Left kidney (tissue), 2 donors: ENCODE results near the gene HCRT. TPM values are rescaled to one million over a fixed set of nuclear protein-coding genes. Genes with fewer than 3 reads are reported as not detected.
"Not testable (repeated sequence)": the region's sequence is repeated elsewhere in the genome, so short reads cannot be mapped to it uniquely, and the experiment has no call there.

Source experiments
- DNase-seq: peaks from one replicate; pipeline ENCODE4 v3.0.0-alpha.2; 2013
- polyA plus RNA-seq: library from polyadenylated mRNA; unstranded; fragments of 120-200 nt; gene quantifications from one replicate; pipeline ENCODE4 v1.2.1, GENCODE V29; 2013; ENCODE audit not compliant: insufficient read length

The HCRT gene
- polyA plus RNA-seq, 1 donor, result not detected

DNA sequence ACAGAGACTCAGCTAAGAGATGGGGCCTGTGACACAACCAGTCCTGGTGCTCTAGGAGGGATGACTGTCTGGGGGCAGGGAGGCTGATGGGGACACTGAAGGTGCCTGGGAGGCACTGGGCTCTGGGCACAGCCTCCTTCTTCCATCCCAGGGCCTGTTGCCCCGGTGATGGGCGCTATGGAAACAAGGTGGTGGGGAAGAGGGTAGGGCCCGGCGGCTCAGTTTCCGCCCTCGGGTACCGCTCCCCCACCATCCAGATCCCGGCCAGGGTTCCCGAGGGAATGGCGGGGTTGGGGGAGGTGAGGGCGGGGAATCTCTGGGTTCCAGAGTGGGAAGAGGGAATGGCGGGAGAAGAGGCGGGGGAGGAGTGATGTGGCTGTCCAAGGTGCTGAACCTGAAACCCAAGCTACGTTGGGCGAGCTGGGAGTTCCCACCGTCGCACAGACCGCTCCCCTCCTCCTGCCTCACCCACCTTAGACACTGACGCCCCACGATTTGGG lies 5.3 kb downstream of the HCRT start:
- peak; percentile 73 for DNase-seq

DNA sequence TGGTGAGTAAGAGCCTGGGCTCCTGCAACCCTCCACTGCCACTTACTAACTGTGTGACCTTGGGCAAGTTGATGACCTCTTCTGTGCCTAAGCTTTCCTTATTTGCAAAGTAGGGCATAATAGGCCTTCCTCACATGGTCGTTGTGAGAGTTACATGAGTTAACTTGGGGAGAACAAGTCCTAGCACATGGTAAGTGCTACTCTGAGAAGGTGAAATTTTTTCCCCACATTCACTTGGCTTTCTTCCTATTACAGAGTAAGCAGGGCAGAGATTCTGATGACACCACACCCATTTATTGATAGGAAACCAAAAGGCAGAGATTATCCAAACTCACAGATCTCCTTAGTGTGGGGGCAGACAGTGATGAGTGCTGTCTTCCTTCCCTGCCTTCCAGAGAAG lies 5.9 kb downstream of the HCRT start:
- DNase-seq, result no peak

DNA sequence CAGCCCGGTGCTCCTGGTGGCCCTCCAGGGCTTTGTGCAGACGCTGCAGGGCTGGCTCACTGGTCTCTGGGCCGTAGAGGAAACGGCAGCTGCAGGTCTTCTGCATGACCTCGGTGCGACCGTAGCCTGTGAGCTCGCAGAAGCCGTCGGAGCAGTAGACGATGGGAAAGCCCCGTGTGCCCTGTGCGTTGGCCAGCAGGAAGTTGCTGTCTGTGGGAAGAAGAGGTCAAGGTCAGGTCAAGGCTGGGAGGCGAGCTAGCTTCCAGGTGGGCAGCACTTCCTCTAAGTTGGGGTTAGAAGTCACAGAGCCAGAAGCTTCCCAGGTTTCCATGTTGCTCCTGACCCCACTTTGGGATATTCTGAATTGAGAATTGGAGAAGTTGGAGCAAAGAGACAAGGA lies 6.4 kb downstream of the HCRT start:
- DNase-seq, result no peak

DNA sequence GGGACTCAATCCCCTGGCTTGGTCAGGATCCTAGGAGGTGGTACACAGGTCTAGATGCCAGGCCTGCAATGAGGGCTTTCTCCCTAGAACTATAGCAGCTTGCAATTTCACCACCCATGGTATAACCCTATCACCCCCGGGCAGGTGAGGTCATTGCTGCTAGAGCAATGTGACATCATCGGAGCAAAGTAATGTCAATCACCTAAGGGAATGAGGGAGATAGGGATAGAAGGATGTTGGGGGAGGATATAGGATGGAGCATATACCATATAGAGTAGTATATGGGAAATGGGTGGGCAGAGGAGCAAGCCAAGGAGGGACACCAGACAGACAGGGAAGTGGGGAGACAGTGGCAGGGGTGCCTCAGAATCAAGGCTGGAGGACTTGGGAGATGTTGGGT lies 7.6 kb downstream of the HCRT start:
- no peak for DNase-seq

DNA sequence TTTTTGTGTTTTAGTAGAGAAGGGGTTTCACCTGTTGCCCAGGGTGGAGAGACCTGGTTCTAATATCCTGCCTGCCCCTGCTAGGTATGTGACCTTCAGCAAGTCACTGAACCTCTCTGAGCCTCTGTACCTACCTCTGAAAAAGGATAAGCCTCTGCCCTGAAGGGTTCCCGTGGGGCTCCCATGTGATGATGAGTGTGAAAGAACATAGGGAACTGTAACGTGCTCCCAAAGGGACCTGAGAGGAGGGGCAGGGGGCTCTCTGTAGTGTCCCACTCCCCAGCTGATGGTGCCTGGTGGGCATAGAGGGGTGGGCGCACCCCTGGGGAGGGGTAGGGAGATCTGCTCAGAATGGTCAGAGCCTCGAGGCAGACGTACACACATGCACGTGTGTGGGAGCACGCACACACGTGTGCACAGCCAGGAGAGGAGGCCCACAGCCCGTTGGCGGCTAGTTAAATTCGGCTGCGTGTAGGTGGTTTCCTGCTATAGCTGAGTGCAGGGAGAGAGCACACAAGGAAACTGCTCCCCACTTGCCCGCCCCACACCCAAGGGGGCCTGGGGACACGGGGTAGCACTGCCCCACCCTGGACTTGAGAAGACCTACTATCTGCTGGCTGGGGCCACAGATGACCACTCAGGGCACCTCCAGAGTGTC lies 11.0 kb downstream of the HCRT start:
- no peak for DNase-seq

DNA sequence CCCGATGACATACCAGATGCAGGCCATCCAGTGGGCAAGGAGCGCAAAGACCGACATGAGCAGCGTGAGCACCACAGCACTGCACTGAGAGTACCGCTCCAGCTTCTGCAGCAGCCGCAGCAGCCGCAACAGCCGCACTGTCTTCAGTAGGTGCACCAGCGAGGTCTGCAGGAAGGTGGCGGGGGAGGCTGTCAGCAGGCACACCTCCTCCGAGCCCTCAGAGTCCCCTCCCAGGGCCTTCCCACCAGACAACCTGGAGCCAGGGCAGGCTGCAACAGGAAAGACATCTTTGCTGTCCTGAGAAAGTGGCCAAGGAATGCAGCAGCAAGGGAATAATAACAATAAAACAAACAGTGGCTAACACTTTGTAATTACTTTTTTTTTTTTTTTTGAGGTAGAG lies 13.4 kb downstream of the HCRT start:
- no peak for DNase-seq

DNA sequence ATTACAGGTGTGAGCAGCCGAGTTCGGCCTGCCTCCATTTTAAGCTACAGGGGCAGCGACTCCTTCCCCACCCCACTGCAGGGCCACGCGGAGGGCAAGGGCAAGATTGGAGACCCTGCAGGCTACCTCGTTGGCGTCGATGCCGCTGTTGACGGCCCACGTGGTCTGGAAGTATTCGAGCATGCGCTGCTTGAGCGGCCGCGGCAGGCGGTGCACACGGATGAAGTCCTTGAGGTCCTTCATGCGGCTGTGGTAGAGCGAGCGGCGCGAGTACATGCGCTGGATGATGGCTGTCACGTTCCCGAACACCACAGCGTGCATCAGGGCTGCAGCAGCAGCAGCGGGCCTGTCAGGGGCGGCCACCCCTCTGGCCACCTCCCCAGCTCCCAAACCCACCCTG lies 15.9 kb downstream of the HCRT start:
- DNase-seq, result no peak

DNA sequence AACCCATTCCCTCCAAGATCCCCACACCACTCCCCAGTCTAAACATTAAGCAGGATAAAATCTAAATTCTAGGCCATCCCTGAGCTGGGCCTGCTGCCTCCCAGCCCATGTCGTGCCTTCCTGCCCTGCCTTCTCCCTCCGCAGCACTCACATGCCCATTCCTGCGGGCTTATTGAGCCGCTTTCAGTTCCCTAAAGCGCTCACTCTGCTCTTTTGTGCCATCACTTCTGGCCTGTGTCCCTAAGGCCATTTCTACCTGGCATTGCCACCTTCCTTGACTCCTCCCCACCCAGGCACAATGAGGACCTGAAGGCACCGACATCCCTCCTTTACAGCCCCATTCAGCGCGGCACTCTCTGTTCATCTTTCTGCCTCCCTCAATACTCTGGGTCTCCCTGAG lies 17.4 kb downstream of the HCRT start:
- no peak for DNase-seq

DNA sequence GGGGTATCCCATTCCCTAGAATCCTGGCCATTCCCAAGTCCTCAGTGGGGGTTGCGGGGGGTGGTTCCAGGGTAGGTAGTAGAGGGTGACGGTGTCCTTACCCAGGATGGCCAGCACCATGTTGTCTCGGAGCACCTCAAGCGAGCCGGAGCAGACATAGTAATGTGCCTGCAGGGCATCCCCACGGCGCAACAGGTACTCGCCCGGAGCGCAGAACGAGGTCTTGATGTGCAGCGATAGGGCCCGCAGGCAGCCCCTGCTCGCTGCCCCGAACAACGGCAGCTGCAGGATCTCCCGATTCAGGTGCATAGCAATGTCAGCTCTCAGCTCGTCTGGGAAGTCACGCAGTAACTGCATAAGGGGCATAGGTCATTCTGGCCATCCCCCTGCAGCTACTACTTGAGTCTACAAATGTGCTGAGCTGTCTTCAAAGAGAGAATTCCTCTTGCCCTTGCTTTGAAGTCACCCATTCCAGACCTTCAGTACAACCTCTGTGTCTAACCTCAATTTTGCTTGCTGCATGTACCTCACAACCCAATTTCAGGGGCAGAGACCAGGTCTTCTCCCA lies 19.0 kb downstream of the HCRT start:
- DNase-seq, result no peak

DNA sequence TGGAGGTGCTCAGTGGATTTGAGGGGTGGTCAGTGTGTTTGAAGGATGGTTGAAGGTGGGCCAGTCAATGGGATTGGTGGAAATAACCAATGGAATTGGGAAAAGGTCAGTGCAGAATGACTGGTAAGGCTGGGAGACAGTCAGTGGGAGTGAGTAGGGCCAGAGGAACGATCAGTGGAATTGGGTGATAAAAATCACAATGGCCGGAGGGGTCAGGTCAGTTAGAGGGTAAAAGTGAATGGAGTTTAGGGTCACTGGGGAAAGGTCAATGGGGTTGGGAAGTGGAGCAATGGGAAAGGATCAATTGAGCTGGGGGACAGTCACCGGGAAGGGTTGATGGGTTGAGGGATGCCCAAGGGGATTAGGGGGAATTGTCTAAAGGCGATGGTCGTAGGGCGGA lies 19.5 kb downstream of the HCRT start:
- no peak for DNase-seq

DNA sequence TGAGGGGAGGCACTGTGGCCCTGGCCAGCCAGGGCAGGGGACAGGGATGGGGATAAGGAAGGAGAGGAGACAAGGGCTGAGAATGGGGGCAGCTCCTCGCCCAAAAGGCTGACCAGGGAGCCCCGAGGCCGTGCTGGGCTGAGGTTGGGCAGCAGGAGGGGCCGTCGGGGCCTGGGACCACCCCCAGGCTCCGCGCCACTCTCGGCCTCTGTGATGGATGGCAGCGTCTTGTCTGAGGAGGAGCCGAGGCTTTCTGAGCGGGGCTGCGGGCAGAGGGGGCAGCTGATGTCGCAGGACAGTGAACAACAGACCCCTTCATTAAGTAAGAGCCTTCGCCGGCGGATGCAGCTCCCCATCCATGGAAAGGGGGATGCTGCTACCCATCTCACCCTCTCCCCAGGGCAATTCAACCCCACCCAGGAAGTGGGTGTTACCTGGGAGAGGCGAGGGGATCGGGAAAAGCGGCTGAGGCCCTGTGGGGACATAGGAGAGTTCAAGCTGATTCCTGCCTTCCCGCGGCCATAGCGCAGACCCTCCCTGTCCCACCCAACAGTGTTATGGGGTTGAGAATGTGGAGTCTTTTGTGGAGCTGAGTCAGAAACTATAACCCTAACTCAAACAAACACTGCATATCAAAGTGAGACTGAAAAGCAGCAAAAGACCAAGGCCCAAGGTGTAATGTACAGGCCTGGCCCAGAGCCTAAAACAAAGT lies 21.4 kb downstream of the HCRT start:
- DNase-seq, result no peak

DNA sequence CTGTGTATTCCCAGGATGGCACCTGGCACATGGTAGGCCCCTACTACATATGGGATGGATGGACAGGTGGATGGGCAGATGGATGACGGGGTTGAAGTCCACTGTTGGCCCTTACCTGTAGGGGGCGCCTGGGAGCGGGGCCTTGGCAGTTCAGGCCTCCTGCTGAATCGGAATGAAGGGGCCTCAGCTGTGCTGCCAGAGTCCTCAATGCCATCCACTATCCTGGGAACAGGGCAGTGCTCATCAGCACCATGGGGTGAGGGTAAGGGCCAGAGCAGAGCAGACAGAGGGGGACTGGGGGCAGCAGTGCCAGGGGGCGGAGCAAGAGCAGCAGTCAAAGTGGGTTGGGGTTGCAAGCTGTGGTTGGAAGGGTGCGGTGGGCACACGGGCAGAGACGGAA lies 22.1 kb downstream of the HCRT start:
- DNase-seq, result no peak

DNA sequence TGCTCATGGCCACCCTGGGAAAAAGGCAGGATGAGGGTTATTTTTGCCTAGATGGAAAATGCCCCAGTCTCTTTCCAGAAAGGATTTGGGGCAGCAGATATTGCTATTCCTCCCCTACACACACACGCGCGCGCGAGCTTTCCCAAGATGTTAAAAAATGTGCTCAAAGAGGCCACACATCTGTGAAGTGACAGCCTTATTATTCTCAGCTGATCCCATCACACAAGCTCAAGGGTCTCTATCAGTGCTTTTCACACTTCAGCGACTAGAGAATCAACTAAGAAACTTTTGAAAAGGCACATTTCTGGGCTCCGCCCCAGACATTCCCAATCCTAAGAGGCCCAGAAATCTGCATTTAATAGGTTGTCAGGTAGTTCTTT lies 24.7 kb downstream of the HCRT start:
- no peak for DNase-seq

DNA sequence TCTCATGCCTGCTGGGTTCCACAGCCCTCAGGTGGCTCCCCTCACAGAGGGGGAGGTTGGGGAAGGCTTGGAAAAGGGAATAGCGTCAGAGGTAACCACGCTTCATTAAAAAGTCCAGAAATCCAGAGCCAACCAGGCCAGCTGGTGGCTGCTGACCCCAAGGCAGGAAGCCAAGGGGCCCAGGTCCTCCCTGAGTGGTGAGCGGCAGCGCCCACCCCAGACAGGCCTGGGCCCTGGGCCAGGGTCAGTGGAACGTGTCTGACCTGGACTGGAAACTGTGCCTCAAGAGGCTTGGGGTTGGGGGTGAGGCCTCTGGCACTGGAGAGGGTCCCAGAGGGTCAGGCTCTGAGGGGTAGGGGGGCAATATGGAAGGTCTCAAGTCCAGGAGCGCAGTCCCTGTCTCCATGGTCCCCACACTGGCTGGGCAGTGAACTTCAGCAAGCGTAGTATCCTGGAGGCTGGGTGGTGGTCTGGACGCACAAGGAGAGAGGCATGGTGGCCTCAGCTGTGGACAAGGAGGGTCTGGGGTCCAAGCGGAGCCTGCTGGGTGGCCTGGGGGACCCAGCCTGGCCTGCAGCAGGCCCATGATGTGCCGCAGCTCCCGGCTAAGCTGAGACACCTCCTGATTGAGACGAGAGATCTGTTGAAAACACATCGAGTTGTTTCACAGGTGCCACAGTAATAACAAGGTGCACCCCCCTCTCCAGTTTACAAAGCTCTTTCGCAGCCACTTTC lies 25.3 kb downstream of the HCRT start:
- DNase-seq, result no peak

DNA sequence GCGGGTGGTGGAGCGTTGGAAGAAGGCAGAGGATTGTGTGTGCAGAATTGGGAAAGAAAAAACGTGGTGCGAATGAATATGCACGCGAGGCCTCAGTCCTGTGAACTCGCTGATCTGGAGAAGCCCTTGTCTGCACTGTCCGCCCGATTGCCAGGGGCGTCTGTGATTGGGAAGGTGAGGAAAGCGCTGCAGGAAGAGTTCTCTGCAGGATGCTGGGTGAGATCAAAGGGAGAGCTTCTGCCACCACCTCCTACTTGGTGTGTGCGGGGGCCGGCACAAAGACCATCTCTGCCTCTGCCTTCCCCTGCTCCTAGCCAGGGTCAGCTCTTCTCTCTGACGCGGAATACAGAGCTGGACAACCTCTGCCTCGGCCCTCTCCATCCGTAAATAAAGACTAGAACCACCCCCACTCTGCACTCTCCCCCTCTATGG lies 29.6 kb downstream of the HCRT start:
- DNase-seq, result no peak

DNA sequence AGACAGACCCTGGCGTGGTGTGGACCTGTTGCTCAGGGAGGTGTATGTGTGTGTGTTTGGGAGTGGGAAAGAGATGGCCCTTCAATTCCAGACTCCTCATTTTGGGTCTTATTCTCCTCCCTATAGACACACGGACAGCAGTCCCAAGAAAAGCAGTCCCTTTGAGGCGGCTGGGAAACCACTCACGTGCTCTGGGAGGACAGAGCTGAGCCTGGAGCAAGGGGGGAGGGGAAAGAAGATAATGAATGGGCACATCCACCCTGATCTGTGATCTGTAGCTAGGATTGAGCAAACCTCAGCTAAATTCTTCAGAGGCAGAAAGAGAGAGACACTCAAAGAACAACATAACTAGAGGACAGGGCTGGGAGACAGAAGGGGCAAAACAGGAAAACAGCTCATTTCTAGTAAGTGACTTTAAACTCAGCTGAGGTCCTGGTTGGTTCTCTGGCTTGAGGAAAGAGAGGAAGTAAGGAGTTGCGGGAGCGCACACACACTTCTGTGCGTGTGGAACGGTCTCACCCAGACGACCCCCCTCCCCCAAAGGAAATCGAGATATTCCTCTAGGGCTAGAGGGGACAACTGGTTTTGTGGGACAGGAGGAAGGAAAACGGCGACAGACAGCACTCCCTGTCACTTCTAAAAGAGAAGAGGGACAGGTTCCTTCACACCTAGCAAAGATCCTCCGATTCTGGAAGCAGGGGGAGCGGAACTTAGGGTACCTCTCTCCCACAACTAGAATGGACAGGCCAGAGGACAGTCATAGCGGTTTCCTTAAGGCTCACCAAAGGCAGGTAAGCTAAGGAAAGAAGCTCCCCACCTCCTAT lies 31.1 kb downstream of the HCRT start:
- no peak for DNase-seq

DNA sequence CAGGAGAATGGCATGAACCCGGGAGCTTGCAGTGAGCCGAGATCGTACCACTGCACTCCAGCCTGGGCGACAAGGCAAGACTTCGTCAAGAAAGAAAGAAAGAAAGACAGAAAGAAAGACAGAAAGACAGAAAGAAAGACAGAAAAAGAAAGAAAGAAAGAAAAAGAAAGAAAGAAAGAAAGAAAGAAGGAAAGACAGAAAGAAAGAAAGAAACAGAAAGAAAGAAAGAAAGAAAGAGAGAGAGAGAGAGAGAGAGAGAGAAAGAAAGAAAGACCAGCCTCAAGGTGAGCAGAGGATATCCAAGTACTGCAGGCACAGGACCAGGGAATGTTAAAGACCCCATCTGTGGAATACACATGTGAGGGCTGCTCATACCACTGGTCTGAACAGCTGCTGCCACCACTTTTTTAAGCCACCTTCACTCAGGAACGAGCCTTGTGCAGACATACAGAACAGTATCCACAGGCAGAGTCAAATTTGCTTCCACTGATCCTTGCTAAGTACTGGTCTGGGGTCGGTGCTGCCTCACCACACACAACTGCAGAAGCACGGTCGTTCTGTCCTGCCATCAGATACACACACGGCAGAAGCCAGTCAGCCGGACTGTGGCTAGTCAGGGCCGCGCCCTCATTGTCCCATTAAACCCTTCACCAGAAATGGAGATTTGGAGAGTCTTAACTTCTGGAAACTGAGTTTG lies 38.2 kb downstream of the HCRT start:
- no peak for DNase-seq

DNA sequence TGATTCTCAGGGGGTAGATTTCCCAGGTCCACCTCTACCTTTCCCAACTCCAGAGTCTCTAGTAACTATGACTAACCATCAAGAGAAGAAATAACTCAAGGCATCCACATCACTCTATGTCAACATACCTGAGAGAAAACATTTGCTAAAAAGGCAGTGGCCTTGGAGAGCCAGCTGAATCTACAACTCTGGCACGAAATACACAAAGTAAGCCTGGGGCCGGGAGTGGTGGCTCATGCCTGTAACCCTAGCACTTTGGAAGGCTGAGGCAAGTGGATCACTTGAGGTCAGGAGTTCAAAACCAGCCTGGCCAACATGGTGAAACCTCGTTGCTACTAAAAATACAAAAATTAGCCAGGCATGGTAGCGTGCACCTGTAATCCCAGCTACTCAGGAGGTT lies 42.1 kb downstream of the HCRT start:
- not testable (repeated sequence) for DNase-seq

DNA sequence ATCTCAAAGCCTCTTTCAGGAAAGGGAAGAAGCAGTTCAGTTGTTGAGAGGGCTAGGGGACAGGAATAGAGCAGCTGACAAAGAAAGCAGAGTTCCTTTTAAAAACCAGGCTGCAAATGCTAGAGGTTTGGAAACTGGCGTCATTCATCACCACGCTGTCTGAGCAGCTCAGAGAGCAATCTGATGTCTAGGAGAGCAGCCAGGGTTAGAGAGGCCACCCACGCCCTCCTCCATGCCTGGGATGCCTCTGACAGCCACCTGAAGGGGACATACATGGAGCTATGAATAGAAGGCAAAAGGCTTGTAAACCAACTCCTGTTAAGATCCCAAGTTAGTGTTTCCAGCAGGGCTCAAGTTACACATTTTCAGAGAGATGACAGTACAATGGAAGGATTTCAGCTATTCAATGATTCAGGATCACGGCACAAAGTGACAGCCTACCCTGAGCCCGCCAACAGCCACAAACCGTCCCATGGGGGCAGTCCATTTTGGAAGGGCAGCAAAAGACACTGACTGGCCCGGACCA lies 42.8 kb downstream of the HCRT start:
- DNase-seq, result no peak

DNA sequence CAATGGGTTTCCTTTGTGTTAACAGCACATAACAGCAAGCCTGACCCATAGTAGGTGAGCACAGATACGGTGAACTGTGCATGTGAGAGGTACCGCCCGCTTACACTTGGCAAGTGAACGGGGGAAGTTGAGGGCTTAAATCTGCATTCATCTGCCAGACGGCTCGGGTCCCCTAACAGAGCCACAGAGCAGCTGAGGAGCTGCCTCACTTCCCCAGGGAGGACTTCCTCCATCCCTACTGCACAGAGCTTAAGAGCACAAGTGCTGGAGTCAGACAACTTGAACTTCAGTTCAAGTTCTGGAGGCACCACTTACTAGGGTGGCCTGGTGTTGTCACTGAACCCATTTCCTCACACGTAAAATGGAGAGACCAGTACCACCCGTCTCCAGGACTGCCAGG lies 43.9 kb downstream of the HCRT start:
- DNase-seq, result no peak

DNA sequence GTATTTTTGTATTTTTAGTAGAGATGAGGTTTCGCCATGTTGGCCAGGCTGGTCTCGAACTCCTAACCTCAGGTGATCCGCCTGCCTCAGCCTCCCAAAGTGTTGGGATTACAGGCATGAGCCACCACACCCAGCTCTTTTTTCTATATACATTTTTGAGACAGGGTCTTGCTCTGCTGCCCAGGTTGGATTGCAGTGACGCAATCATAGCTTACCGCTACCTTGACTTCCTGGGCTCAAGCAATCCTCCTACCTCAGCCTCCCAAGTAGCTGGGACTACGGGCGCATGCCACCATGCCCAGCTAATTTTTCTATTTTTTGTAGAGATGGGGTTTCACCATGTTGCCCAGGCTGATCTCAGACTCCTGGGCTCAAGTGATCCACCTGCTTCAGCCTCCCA lies 44.6 kb downstream of the HCRT start:
- not testable (repeated sequence) for DNase-seq
